IMR-90 (cell line): ENCODE measurements around the gene RGP1. TPM values are rescaled to one million over a fixed set of nuclear protein-coding genes. Genes with fewer than 3 reads are reported as not detected.

Experiments used
- ATAC-seq: fragments of 200-7000 bp; cut with Tn5 transposase; 2 replicates; pipeline ENCODE4 v1.9.1; 2020; ENCODE audit warnings: low read depth, mild to moderate bottlenecking, moderate library complexity
- BruUV-seq: library from RNA; stranded (reverse); fragments of 400-500 nt; replicated peaks from 2 replicates; lab custom pipeline; 2021; lab: Mats Ljungman, UMichigan
- CTCF ChIA-PET: fragments of 300-600 bp; formaldehyde crosslinking; extraction: SDS; loops from one replicate; lab custom pipeline; 2021; ENCODE audit warnings: antibody characterized with exemption; lab: Yijun Ruan, JAX
- POLR2A ChIA-PET: fragments of 300-600 bp; sonication (Branson Sonifier 250); formaldehyde crosslinking; loops from one replicate; lab custom pipeline; 2022; ENCODE audit warnings: antibody characterized with exemption; ENCODE audit not compliant: unreplicated experiment; lab: Charles Lee
- DNase-seq: peaks from one replicate; pipeline ENCODE4 v3.0.0; 2013
- H2AFZ ChIP-seq: replicated peaks from 2 replicates; pipeline ENCODE3; 2013; ENCODE audit warnings: low read length, mild to moderate bottlenecking; ENCODE audit not compliant: poor library complexity
- H2AK5ac ChIP-seq: 2 replicates; pipeline ENCODE4 v1.6.1; 2013; ENCODE audit warnings: low read depth, low read length, inconsistent platforms
- H2AK9ac ChIP-seq: replicated peaks from 2 replicates; pipeline ENCODE3; 2013; ENCODE audit warnings: mild to moderate bottlenecking, low read depth, low read length, moderate library complexity; ENCODE audit not compliant: poor library complexity
- H2BK120ac ChIP-seq: 2 replicates; pipeline ENCODE4 v1.6.1; 2013; ENCODE audit warnings: low read depth, low read length, inconsistent platforms
- H2BK15ac ChIP-seq: 3 replicates; pipeline ENCODE4 v1.6.1; 2013; ENCODE audit warnings: low read depth, low read length, inconsistent platforms
- H2BK20ac ChIP-seq: 2 replicates; pipeline ENCODE4 v1.6.1; 2013; ENCODE audit warnings: low read depth, mild to moderate bottlenecking, inconsistent platforms, low read length, moderate library complexity
- H2BK5ac ChIP-seq: 2 replicates; pipeline ENCODE4 v1.6.1; 2013; ENCODE audit warnings: mild to moderate bottlenecking, low read depth, low read length, inconsistent platforms; ENCODE audit not compliant: poor library complexity, severe bottlenecking
- H3K14ac ChIP-seq: replicated peaks from 2 replicates; pipeline ENCODE4 v1.6.1; 2013; ENCODE audit warnings: low read depth, low read length, inconsistent platforms
- H3K18ac ChIP-seq: 2 replicates; pipeline ENCODE4 v1.6.1; 2013; ENCODE audit warnings: low read depth, low read length, control low read depth
- H3K23ac ChIP-seq: 2 replicates; pipeline ENCODE4 v1.6.1; 2013; ENCODE audit warnings: low read depth, low read length, inconsistent platforms
- H3K27ac ChIP-seq: 2 replicates; pipeline ENCODE4 v1.5.1; 2013; ENCODE audit warnings: mild to moderate bottlenecking, control low read depth, low read length; ENCODE audit not compliant: insufficient read depth
- H3K27me3 ChIP-seq: 2 replicates; pipeline ENCODE4 v1.6.1; 2013; ENCODE audit warnings: low read length; ENCODE audit not compliant: control insufficient read depth, insufficient read depth
- H3K36me3 ChIP-seq: 2 replicates; pipeline ENCODE4 v1.6.1; 2013; ENCODE audit warnings: low read length, mixed read lengths; ENCODE audit not compliant: control insufficient read depth, insufficient read depth
- H3K4ac ChIP-seq: 2 replicates; pipeline ENCODE4 v1.6.1; 2013; ENCODE audit warnings: low read depth, low read length, inconsistent platforms
- H3K4me1 ChIP-seq: 2 replicates; pipeline ENCODE4 v1.6.1; 2013; ENCODE audit warnings: low read length, mixed read lengths; ENCODE audit not compliant: control insufficient read depth, insufficient read depth
- H3K4me2 ChIP-seq: 2 replicates; pipeline ENCODE4 v1.6.1; 2013; ENCODE audit warnings: low read depth, mild to moderate bottlenecking, control low read depth, low read length, moderate library complexity
- H3K4me3 ChIP-seq: 2 replicates; pipeline ENCODE4 v1.5.1; 2013; ENCODE audit warnings: low read depth, mild to moderate bottlenecking, control low read depth, low read length, moderate library complexity; ENCODE audit not compliant: insufficient read depth
- H3K56ac ChIP-seq: 2 replicates; pipeline ENCODE4 v1.6.1; 2013; ENCODE audit warnings: low read length, inconsistent platforms; ENCODE audit not compliant: insufficient read depth; ENCODE audit errors: extremely low read depth
- H3K79me1 ChIP-seq, 2 experiments: 2 replicates each; pipeline ENCODE4 v1.6.1; 2013; ENCODE audit warnings: low read length in 2 of 2, inconsistent platforms in 1 of 2, low read depth in 1 of 2
- H3K9ac ChIP-seq: 2 replicates; pipeline ENCODE4 v1.6.1; 2013; ENCODE audit warnings: low read depth, low read length, control low read depth
- H3K9me1 ChIP-seq: 2 replicates; pipeline ENCODE4 v1.6.1; 2013; ENCODE audit warnings: low read length, inconsistent platforms; ENCODE audit not compliant: insufficient read depth
- H3K9me3 ChIP-seq: 2 replicates; pipeline ENCODE4 v1.6.1; 2013; ENCODE audit warnings: low read length; ENCODE audit not compliant: control insufficient read depth, insufficient read depth
- H4K20me1 ChIP-seq: 2 replicates; pipeline ENCODE4 v1.6.1; 2013; ENCODE audit warnings: low read length, inconsistent platforms; ENCODE audit not compliant: insufficient read depth
- H4K5ac ChIP-seq: 2 replicates; pipeline ENCODE4 v1.6.1; 2013; ENCODE audit warnings: mild to moderate bottlenecking, low read depth, low read length, control low read depth
- H4K8ac ChIP-seq, 2 experiments: 2 replicates each; pipeline ENCODE4 v1.6.1; 2013; ENCODE audit warnings: low read depth in 2 of 2, low read length in 2 of 2, control low read depth in 1 of 2, inconsistent platforms in 1 of 2
- H4K91ac ChIP-seq: 2 replicates; pipeline ENCODE4 v1.6.1; 2013; ENCODE audit warnings: low read depth, low read length, inconsistent platforms; ENCODE audit not compliant: insufficient read depth
- BHLHE40 ChIP-seq: fragments of 150-350 bp; IDR thresholded peaks from 2 replicates; pipeline ENCODE4 v1.6.1; 2016; ENCODE audit warnings: mild to moderate bottlenecking, low read depth, low read length
- CHD1 ChIP-seq: IDR thresholded peaks from 2 replicates; pipeline ENCODE4 v1.6.1; 2012; ENCODE audit warnings: low read depth, low read length, improper control_type of control experiment
- ELK1 ChIP-seq: fragments of 150-350 bp; IDR thresholded peaks from 2 replicates; pipeline ENCODE4 v1.6.1; 2016; ENCODE audit warnings: low read depth, mild to moderate bottlenecking, low read length, moderate library complexity, borderline replicate concordance
- FOS ChIP-seq: fragments of 150-350 bp; IDR thresholded peaks from 2 replicates; pipeline ENCODE4 v1.6.1; 2016; ENCODE audit warnings: low read depth, low read length
- MAFK ChIP-seq: IDR thresholded peaks from 2 replicates; pipeline ENCODE4 v1.6.1; 2012; ENCODE audit warnings: low read depth, low read length, improper control_type of control experiment
- MAZ ChIP-seq: IDR thresholded peaks from 2 replicates; pipeline ENCODE4 v1.6.1; 2012; ENCODE audit warnings: low read depth, mild to moderate bottlenecking, low read length, improper control_type of control experiment, moderate library complexity, borderline replicate concordance
- MXI1 ChIP-seq: IDR thresholded peaks from 2 replicates; pipeline ENCODE4 v1.6.1; 2012; ENCODE audit warnings: low read depth, mild to moderate bottlenecking, low read length, moderate library complexity, borderline replicate concordance
- NFE2L2 ChIP-seq: fragments of 150-350 bp; IDR thresholded peaks from 2 replicates; pipeline ENCODE4 v1.6.1; 2016; ENCODE audit warnings: low read depth, mild to moderate bottlenecking, low read length
- POLR2A ChIP-seq: IDR thresholded peaks from 2 replicates; pipeline ENCODE4 v1.6.1; 2012; ENCODE audit warnings: mild to moderate bottlenecking, low read depth, low read length
- RAD21 ChIP-seq: IDR thresholded peaks from 2 replicates; pipeline ENCODE4 v1.6.1; 2012; ENCODE audit warnings: low read length, improper control_type of control experiment
- RCOR1 ChIP-seq: IDR thresholded peaks from 2 replicates; pipeline ENCODE4 v1.6.1; 2012; ENCODE audit warnings: mild to moderate bottlenecking, low read length, improper control_type of control experiment; ENCODE audit not compliant: insufficient replicate concordance
- RFX5 ChIP-seq: IDR thresholded peaks from 2 replicates; pipeline ENCODE4 v1.8.0; 2012; ENCODE audit warnings: low read depth, mild to moderate bottlenecking, low read length, moderate library complexity
- SMC3 ChIP-seq: fragments of 150-350 bp; IDR thresholded peaks from 2 replicates; pipeline ENCODE4 v1.6.1; 2016; ENCODE audit warnings: low read depth, mild to moderate bottlenecking, antibody characterized with exemption, low read length, moderate library complexity
- WGBS, 2 experiments: methylation state at CpG; one replicate each; pipeline versions ENCODE4 v1.1.5 to v1.1.7; 2013; ENCODE audit warnings: missing lambda C conversion rate in 2 of 2; ENCODE audit not compliant: insufficient read length in 1 of 2; ENCODE audit errors: extremely low coverage in 2 of 2; 5-methylcytosine and 5-hydroxymethylcytosine counted together
- dilution Hi-C: fragments of 300-500 bp; cut with HindIII; formaldehyde crosslinking; loops from one replicate; pipeline ENCODE4 v1.14.3; 2018; ENCODE audit warnings: low sequenced_read_pairs; ENCODE audit not compliant: unreplicated experiment
- in situ Hi-C: fragments of 300-500 bp; cut with MboI; formaldehyde crosslinking; loops from 3 replicates; pipeline ENCODE4 v1.14.3; 2019; ENCODE audit warnings: low sequenced_read_pairs, inconsistent platforms, mixed read lengths
- intact Hi-C: fragments of 100-400 bp; cut with micrococcal nuclease; formaldehyde crosslinking; loops from 2 replicates; pipeline ENCODE4 v1.10.0; 2022
- polyA plus RNA-seq, 3 experiments: library from polyadenylated mRNA; depleted of rRNA; stranded (reverse); fragments of >200 nt; gene quantifications; 2 replicates each; pipeline ENCODE4 v1.2.3, GENCODE V29; 2012; ENCODE audit warnings: low replicate concordance in 1 of 3
- total RNA-seq: library from RNA; depleted of rRNA; stranded (reverse); fragments of >200 nt; gene quantifications from 2 replicates; pipeline ENCODE4 v1.2.3, GENCODE V29; 2012
- TF ChIP-seq, protein P1 (sequence below): conservative IDR thresholded peaks from 2 replicates; pipeline ENCODE4 v1.5.1; 2012; ENCODE audit warnings: mild to moderate bottlenecking, low read depth, low read length, improper control_type of control experiment

Gene RGP1
- total and polyA plus RNA-seq, 2 of the 4 experiments (the other 2 are of a cell fraction) = 10.2 to 14.3 TPM

DNA sequence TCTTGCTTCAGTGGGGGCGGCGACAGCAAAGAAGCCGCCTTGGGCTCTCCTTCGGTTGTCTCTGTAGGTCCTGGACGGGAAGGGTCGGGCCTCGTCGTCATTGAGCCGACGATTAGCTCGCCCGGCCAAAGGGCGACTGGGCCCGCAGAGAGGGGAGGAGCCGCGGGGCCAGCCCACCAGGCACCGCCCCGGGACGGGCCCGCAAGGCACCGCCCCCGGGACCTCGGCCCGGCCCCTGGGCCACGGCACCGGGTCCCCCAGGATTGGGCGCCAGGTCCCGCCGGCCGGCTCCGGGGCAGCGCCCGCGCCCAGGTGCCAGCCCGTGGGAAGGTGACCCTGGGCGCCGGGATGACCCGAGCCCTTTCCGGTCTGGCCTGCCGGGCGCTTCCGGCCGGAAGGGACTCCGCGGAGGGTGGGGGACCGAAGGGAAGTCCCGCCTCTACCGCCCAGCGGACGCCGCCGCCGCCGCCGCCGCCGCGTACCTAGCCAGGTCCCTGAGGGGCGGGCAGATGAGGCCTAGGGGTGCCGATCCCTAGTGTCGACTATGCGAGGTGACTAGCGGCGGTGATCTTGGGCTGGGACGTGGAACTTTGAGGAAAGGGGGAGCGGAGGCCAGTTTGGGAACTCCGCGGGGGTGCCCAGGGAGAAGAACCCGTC lies at the start of gene RGP1, which contains the start of gene GBA2 (continued):
- no peak for TF ChIP-seq MXI1
- TF ChIP-seq FOS = no peak
- TF ChIP-seq RCOR1 = no peak
- no peak for TF ChIP-seq MAFK
- no peak for TF ChIP-seq NFE2L2
- TF ChIP-seq CHD1 = no peak
- no peak for TF ChIP-seq SMC3

DNA sequence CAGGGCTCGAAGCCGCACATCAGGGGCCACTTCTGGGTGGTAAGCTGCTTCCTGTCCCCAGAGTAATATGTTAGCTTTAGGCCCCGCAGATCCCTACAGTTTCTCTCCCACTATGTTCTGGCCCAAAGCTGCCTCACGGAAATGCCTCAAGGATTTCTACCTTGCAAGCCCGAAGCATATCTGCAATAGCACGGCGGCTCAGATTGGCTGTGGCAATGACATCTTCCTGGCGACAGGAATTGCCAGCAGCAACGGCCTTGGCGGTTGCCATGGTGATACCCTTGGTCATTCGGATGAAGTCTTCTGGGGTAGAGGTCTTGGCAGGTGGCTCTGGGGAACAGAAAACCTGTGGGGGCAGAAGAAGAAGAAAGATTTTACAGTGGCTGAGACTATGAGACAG lies 49.1 kb upstream of the RGP1 start:
- intact Hi-C loops = no loop called here
- WGBS, 2 experiments = 84% methylated on average over 3 of the region's 11 CpGs; no CpG with 5 or more reads in 1 of the 2 experiments
- TF ChIP-seq, protein P1, sequence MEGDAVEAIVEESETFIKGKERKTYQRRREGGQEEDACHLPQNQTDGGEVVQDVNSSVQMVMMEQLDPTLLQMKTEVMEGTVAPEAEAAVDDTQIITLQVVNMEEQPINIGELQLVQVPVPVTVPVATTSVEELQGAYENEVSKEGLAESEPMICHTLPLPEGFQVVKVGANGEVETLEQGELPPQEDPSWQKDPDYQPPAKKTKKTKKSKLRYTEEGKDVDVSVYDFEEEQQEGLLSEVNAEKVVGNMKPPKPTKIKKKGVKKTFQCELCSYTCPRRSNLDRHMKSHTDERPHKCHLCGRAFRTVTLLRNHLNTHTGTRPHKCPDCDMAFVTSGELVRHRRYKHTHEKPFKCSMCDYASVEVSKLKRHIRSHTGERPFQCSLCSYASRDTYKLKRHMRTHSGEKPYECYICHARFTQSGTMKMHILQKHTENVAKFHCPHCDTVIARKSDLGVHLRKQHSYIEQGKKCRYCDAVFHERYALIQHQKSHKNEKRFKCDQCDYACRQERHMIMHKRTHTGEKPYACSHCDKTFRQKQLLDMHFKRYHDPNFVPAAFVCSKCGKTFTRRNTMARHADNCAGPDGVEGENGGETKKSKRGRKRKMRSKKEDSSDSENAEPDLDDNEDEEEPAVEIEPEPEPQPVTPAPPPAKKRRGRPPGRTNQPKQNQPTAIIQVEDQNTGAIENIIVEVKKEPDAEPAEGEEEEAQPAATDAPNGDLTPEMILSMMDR = no peak
- TF ChIP-seq FOS = no peak
- no peak for TF ChIP-seq SMC3
- no peak for TF ChIP-seq BHLHE40
- no peak for TF ChIP-seq ELK1
- no peak for TF ChIP-seq RFX5
- no peak for TF ChIP-seq MAZ
- no peak for TF ChIP-seq NFE2L2
- no peak for TF ChIP-seq RAD21
- no peak for TF ChIP-seq RCOR1
- no peak for TF ChIP-seq MXI1
- TF ChIP-seq MAFK = no peak
- TF ChIP-seq POLR2A = no peak

More for the DNA sequence above, 49.1 kb upstream of the RGP1 start:
- Histone ChIP-seq H3K9me3 (no peaks in the 10 kb centered on the region), H4K8ac (no peak overlapping the region), H4K91ac (no peak overlapping the region), H3K56ac (no peak overlapping the region), H3K27ac (no peak overlapping the region), H3K9ac (no peak overlapping the region), H3K4me1 (peaks cover 5% of the 10 kb centered on the region; the same call in 1 of the 2 replicates), H2BK15ac (no peak overlapping the region), H4K20me1 (peaks cover 31% of the 10 kb centered on the region), H3K27me3 (no peaks in the 10 kb centered on the region), H3K23ac (no peak overlapping the region), H2AK5ac (no peak overlapping the region), H3K18ac (no peak overlapping the region), H4K5ac (no peak overlapping the region), H3K4me2 (no peak overlapping the region), H3K4me3 (no peak overlapping the region), H2BK120ac (no peak overlapping the region), H3K36me3 (peaks cover 87% of the 10 kb centered on the region), H2BK5ac (no peak overlapping the region), H3K79me1 (peaks cover 32 to 70% of the 10 kb centered on the region in 2 experiments), H2BK20ac (no peak overlapping the region), H2AK9ac (no peak overlapping the region), H3K14ac (no peak overlapping the region), H2AFZ (no peak overlapping the region), H3K4ac (no peak overlapping the region), H3K9me1 (peaks cover 16% of the 10 kb centered on the region)
- dilution Hi-C loops = no loop called here
- ChIA-PET CTCF (no interaction called here), POLR2A (no interaction called here)
- ATAC-seq (no peak), DNase-seq (no peak)
- no TSS peak for BruUV-seq
- in situ Hi-C loops = no loop called here
